Measurements from ENCODE around the gene NAP1L4.
"Not testable (repeated sequence)": the region's sequence is repeated elsewhere in the genome, so short reads cannot be mapped to it uniquely, and the experiment has no call there.

NAP1L4 gene

DNA sequence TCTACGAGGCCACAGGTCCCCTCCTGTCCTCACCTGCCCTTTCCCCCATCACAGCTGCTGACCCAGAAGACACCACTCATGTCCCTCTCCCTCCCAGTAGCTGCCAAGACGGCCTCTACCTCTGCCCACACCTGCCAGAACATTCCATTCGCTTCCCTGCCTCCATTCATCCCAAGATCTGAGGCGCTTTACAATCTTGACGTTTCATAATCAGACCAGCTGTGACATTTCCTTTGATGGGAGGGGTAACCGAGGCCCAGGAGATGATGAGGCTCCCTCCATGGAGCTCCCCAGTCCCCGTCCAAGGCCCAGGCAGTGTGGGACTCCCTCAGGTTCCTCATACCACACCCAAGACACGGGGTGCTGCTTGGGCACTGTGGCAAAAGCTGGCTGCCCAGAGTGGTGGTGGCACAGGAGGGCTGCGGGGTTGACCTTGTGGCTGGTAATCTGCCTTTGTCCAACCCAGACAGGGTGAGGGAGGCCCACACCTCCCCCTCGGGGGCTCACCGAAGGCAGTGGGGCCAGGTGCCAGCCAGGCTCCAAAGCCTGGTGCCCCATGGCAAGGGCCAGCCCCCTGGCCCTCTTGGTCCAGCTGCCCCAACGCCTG lies 80.2 kb downstream of the NAP1L4 start:
- DNase-seq (ENCODE audit: low read depth in 1 of 2, low spot score in 1 of 2) = no peak

DNA sequence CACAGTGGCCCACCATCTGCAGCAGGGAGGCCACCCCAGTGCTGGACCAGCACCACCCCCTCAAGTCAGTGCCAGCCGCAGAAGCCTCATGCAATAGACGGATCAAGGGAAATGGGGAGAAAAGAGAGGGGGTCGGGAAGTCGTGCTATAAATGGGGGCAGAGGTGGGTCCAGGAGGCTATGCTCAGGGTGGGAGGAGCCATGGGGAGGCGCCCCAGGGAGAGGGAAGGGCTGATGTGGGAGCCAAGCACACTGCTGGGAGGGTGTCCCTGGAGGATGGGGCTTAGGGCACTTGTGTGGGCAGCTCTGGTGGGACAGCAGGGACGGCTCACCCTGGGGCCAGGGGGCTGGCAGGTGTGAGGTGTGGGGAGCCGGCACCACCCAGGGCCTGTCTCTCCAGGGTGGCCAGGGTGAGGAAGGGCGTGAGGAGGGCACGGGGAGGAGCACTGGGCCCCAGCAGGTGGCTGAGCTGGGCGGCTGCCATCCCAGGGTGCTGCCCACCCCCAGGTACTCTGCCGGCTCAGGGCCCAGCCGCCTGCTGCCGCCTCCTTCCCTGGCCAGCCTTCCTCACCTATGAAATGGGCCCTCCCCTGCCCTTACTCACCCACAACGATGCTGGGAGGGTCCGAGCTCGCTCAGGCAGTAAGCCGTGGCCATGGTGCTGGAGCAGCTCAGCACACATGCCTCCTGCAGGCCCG lies 80.9 kb downstream of the NAP1L4 start:
- DNase-seq (ENCODE audit: low read depth in 1 of 2, low spot score in 1 of 2) = no peak

DNA sequence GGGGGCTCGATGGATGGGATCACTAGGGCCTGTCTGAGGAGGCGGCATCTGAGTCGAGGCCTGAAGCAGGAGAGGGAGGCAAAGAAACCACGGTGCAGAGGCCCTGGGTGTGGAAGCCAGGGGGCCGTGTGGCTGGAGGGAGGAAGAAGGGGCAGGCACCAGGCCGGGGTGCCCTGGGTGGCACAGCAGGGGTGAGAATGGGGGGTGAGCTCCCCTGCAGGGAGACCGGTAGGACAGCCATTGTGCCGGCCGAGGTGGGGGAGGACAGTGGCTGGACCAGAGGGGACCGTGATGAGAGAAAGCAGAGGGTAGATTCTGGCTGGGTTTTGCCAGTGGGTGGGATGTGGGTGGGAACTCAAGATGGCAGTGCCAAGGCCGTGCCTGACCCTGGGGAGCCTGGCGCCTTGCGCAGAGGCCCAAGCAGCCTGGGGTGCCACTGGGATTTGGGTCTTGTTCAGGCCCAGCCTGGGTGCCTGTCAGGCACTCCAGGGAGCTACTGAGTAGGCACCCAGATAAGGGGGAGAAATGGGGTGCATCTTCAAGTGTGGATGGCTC lies 81.7 kb downstream of the NAP1L4 start:
- DNase-seq (ENCODE audit: low read depth in 1 of 2, low spot score in 1 of 2) = no peak

DNA sequence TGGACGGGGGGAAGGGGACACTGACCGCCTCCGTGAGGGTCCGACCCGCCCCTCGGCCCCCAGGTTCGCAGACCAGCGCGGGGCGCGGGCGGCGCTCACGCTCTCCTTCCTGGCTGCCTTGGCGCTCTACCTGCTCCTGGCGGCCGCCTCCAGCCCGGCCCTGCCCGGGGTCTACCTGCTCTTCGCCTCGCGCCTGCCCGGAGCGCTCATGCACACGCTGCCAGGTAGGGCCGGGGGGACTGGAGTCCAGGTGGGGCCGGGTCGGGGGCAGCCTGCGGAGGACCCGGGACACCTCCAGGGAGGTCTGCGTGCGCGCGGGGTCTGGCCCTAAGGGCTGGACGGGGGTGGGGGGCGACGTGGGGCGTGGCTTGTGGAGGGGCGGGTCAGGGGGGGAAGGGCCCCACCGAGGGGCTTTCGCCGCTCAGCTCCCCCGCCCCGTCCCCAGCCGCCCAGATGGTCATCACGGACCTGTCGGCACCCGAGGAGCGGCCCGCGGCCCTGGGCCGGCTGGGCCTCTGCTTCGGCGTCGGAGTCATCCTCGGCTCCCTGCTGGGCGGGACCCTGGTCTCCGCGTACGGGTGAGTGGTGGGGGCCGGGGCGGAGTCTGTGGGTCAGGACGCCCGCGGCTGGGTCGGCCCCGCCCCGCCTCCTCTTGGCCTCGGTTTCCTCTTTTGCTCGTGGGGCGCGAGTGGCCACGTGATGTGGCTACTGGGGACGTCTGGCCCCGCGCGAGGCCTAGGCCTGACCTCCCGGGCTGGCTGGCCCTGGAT lies 82.8 kb downstream of the NAP1L4 start:
- DNase-seq (ENCODE audit: low read depth in 1 of 2, low spot score in 1 of 2) = no peak

DNA sequence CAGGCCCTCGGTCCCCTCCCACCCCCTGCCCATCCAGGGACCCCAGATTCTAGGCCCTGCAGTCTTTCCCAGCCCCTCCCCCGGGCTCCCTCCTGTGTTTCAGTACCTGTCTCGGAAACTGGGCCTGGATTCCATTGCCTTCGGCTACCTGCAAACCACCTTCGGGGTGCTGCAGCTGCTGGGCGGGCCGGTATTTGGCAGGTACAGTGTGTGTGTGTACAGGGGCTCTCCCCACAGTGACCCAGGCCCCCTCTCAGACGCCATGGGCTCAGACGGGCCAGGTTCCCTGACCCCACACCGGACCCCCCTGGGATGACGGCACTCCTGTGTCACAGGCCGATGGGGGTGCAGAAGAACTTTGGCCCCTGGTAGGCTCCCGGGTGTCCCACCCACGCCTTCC lies 84.0 kb downstream of the NAP1L4 start:
- no peak for DNase-seq (ENCODE audit: low read depth in 1 of 2, low spot score in 1 of 2)

DNA sequence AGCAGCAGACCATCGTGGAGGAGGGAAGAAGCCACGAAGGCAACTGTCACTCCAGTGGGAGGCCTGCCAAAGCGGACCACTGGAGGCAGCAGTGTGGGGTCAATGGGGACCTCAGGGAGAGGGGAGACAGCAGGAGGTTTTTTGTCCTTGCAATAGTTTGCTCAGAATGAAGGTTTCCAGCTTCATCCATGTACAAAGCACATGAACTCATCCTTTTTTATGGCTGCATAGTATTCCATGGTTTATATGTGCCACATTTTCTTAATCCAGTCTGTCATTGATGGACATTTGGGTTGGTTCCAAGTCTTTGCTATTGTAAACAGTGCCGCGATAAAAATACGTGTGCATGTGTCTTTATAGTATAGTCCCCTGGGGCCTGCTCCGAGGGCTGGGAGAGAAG lies 86.8 kb downstream of the NAP1L4 start:
- not testable (repeated sequence) for DNase-seq (ENCODE audit: low read depth in 1 of 2, low spot score in 1 of 2)

DNA sequence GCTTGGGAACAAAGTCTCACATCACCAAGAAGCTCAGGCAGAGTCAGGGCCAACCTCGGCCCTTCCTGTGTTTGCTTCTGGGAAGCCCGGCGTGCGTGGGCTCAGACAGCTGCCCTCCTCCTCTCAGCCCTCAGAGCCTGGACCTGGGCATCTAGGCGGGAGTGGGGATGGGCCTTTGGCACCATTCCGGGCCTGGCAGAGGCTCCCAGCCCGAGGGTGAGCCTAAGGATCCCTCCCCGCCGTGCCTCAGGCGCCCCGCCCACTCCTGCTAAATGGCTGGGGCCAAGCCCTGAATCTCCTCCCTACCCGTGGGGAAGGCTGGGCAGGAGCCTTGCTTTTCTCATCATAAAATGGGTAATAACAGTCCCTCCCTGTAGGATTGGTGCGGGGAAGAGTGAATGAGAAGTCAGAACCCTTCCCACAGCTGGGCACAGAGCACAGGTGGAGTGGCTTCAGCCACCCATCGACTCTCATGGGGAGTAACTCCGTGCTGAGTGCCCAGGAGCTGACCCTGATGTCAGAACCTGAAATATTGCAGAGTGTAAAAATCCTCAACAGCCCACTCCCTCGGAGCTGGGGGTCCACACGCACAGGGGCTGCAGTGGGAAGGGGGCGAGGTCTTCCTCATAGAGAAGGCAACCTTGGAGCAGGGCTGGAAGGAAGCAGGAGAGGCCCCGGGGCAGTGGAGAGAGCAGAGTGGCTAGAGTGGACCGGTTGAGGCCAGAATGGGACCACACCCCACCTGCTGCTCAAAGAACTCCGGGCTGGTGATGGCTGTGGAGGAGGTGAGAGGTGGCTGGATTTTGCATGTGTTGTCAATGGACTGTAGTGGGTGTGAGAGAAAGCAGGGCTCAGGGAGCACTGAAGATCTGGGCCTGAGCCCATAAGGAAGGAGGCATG lies 87.7 kb downstream of the NAP1L4 start:
- DNase-seq (ENCODE audit: low read depth in 1 of 2, low spot score in 1 of 2) = no peak

DNA sequence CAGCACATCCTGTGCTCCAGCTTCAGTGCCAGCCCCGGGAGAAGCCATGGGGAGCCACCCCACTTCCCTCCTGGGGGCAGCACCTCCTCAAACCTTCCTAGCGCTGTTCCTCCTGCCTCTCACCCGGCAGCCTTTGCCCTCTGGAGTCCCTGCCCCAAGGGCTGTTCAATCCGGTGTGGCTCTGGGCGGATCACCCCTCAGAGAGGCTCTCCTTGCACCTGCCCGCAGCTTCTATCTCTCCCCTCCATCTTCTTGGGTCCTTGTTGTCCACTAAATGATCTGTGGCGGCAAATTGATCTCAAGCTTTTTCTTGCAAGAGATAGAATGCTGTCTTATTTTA lies 88.5 kb downstream of the NAP1L4 start:
- no peak for DNase-seq (ENCODE audit: low read depth in 1 of 2, low spot score in 1 of 2)

DNA sequence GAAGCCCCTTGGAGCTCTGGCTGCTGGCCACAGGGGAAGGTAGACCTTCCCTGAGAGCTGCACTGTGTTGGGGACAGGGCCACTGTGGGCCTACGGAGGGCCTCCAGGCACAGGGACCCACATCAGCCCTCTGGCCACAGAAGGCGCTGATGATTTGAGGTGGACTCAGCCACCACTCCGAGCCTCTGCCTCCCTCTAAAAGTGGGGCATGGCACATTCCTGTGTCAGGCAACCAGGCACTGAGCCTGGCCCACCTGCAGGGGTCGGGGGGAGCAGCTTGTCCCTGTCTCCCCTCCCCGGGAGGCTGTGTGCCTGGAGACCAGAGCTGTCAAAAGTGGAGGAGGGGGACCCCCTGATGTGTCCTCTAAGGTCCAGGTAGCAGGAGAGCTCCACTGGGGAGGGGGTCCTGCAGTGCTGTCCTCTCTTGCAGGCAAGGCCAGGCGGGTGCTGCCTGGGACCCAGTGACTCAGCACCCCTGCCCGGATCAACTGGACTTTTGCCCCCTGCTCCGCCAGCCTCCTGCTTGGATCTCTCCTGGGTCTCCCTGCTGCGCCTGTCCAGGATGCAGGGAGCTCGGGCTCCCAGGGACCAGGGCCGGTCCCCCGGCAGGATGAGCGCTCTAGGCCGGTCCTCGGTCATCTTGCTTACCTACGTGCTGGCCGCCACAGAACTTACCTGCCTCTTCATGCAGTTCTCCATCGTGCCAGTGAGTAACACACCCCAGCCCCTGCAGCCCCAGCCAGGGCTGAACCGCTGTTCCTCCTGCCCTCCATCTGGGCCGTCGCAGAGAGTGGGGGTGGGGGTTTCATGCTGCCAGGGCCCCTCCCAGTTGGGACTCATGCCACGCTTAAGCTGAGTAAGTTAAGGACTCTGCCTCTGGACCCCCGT lies 89.1 kb downstream of the NAP1L4 start:
- no peak for DNase-seq (ENCODE audit: low read depth in 1 of 2, low spot score in 1 of 2)

DNA sequence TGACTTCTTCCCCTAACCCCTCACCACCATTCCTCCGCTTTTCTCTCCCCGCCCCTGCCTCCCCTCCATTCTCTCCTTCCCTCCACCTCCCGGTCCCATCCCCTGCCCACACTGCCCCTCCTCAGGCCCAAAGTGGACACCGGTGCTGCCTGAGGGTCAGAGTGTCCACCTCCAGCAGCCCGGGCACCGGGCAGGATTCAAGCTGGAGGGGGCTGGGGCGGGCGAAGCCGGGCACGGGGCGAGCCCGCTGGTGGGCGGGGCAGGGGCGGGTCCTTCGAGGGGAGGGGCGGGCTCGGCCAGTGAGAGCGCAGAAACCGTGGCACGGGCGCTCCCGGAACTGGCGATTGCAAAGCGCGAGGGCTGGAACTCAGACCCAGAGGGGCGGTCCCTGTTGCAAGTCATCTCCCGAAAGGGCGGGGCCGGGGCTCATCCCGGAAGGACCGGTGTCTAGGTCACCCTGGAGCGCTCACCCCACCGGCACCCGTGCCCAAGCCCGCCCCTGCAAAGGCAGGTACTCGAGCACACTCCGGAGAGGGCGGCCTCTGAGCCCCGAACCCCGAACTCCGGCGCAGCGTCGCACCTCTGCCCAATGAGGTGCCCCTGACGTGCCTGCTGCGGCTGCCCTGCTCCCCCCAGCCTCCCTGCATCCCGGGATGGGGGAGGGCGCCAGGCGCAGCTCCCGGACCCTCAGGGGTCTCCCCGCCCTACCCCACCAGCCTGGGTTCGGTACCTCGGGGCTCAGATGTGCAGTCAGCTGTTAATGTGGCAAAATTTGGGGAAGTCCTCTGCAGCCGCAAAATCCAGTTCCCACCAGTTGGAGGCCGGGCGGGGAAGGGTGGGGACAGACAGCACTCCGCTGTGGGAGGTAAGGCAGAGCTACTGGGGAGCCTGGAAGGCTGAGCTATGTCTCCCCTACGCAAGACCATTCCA lies 90.0 kb downstream of the NAP1L4 start:
- peak; percentile 74 to 92 for DNase-seq (ENCODE audit: low read depth in 1 of 2, low spot score in 1 of 2)

DNA sequence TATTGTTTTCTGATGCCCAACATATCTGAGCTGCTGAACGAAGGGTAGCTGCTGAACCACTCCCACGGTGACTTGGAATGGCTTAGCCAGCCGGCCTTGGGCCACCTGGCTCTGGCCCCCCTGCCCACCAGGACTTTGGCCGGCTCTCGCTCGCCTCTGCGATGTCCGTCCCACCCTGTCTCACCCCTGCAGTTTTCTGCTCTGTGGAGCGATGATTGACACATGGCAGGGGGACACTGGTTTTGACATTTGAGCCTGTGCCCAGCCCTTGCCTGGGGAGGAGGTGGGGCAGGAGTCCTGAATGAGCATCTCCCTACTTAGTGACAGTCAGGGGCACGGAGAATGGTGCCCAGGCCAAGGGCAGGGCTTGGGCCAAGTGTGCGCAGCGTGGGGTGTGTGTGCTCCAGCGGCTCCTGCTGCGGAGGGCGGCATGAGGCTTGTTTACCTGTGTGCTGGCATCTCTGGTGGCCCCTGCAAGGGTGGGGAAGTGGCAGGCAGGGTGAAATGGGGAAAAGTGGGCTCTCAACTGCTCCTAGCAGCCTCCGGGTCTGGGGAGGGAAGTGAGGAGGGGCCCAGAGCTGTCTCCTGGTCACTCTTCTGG lies 90.8 kb downstream of the NAP1L4 start:
- no peak for DNase-seq (ENCODE audit: low read depth in 1 of 2, low spot score in 1 of 2)

DNA sequence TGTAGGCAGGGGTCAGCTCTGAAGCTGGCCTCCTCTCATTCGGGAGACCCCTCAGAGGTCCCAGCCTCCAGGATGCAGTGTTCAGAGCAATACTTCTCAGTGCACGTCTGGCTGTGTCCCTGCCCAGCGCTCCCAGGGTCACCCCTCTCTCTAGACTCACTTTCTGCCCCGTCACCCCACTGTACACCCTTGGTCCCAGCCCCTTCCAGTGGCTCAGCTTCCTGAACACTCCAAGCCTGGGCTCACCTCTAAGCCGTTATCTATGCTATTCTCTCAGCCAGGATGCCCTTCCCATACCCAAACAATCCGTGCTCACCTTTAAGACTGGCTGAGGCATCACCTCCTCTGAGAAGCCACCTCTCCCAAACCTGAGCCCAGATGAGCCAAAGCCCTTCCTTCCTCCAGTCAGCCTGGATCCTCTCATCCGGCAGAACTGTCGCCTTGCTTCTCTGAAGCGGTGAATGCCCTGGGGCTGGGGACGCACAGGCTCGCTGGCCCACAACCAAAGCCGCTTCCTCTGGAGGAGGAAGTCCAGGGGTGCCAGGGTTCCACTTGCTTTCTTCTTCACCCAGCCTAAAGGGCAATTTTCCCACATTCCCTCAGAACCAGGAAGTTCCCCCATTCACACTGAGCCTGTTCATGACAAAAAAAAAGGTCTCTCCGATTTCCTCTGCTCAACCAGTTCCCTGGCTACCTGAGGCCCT lies 92.9 kb downstream of the NAP1L4 start:
- DNase-seq (ENCODE audit: low read depth in 1 of 2, low spot score in 1 of 2) = no peak

DNA sequence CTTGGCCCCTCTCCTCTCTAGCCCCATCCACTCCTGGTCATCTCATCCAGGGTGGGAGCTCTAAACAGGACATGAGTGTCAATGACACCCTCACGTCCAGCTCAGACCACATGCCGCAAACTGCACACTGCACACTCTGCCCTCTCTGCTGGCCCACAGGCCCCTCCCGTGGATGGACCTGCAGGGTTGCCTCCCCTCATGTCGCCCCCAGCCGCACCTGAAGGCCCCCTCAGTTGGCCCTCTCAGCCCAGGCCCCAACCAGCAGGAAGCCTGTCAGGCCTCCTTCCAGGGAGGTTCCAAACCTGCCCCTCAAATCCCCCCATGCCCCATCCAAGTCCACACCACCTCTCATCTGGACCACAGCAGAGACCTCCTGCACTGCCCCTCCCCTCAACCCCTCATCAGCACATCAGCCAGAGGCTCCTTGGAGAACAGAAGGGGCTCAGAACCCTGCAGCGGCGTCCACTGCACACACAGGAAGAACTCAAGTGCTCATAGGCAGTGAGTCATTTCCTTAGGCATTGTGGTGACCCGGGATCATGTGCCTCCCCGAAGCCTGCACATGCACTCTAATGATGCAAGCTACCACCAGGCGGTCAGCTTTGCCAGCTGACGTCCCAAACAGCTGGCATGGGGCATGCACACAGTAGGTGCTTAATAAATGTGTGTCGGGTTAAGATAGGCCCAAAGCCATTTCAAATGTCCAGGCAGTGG lies 93.6 kb downstream of the NAP1L4 start:
- peak in 1 of 2 donors; percentile 30 for DNase-seq (ENCODE audit: low read depth in 1 of 2, low spot score in 1 of 2)

DNA sequence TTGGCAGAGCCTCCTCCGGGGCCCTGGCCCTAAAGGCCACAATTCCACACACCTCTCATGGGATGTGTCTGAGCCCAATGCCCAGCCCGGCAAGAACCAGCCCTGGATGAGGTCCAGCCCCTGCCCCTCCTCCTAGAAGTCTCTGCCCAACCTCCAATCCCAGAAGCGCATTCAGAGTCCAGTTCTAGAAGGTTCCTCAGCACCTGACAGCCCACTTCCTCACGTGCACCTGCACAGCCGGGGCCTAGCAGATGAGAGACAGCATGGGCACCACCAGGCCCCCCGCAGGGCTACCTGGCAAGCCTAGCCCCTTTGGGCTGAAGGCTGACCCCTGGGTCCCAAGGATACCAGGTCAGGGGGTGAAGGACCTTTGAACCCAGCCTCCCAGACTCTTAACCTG lies 95.1 kb downstream of the NAP1L4 start:
- DNase-seq (ENCODE audit: low read depth in 1 of 2, low spot score in 1 of 2) = no peak

DNA sequence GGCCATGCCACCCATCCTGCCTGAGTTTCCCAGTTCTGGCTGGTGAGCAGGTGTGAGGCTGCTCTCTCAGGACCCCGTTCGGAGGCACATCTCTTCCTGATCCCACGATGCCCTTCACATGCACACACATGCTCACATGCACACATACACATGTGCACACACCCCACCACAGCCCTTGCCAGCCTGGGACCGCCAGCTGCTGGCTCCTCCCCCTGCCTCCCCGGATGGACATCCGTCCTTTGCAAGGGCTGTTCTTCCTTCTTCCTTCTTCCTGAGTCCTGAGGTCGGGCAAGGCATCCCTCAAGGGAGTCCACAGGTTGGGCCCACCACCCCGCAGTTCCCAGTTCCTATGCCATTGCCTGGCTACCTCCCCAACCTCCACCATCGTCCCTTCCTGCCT lies 96.1 kb downstream of the NAP1L4 start:
- DNase-seq (ENCODE audit: low read depth in 1 of 2, low spot score in 1 of 2) = no peak

All from activated CD4-positive, alpha-beta T cell treated with anti-CD3 and anti-CD28 coated beads, Interleukin-2, amount 50 U/mL, for 24 hours (primary cell).